ENCODE measurements around the gene CHD3.

DNA sequence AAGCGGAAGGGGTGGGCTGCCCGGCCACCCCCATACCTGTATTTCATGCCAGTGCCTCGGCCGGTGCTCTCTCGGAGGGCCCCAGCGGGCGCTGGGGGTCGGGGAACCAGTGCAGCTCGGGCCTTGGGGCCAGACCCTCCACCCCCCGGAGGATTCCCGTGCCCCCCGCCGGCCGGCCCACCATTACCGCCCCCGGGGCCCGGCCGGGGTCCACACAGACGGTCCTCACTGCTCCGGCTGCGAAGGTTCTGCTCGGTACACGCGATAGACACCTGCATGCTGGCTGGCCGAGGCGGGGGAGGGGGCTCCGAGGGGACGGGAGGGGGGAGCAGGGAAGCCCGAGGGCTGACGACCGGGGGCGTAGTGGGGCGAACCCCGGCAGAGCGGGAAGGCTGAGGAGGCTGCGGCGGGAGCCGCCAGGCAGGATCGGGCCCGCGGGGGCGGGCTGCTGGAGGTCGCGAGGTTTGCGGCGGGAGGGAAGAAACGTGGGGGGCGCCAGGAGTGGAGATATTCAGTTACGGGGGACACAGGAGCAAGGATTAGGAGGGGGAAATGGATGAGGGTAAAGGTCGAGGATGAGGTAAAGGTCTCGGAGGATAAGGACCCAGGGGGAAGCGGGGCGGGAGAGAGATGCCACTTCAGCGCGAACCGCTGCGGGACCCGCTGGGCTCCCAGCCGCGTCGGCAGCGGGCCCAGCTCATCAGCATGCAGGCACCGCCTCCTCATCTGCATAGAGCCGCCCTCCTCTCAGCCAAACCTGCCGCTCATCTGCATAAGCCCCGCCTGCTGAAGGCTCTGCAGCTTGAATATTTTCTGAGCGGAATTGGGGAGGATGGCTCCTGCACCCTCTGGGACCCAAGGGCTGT, 40.8 kb downstream of the CHD3 start, which contains the start of gene KCNAB3:
- no peak for TF ChIP-seq CTCF (IDR thresholded peaks at IDR 0.05; ENCODE audit: poor library complexity)
- no peak for TF ChIP-seq EZH2 (IDR thresholded peaks at IDR 0.05; ENCODE audit: borderline replicate concordance)
- TF ChIP-seq EZH2phosphoT487 (IDR thresholded peaks at IDR 0.05; ENCODE audit: low read depth, severe bottlenecking, unreplicated experiment) = no peak

Data from hepatocyte (in vitro differentiated cells).